Upper lobe of right lung (tissue), 1 donor: ENCODE results near the gene NINJ1. TPM values are rescaled to one million over a fixed set of nuclear protein-coding genes. Genes with fewer than 3 reads are reported as not detected.

ENCODE experiments used
- ATAC-seq: fragments of 200-7000 bp; cut with Tn5 transposase; one replicate; pipeline ENCODE4 v1.9.1; 2020; ENCODE audit warnings: mild to moderate bottlenecking, moderate library complexity
- DNase-seq: peaks from one replicate; pipeline ENCODE4 v3.0.0-alpha.2; 2020
- H3K27ac ChIP-seq: fragments of 200-600 bp; one replicate; pipeline ENCODE4 v1.8.0; 2022
- H3K27me3 ChIP-seq: fragments of 200-600 bp; one replicate; pipeline ENCODE4 v1.8.0; 2022; ENCODE audit warnings: mild to moderate bottlenecking
- H3K36me3 ChIP-seq: fragments of 200-600 bp; one replicate; pipeline ENCODE4 v1.8.0; 2022
- H3K4me1 ChIP-seq: fragments of 200-600 bp; one replicate; pipeline ENCODE4 v1.8.0; 2022
- H3K4me3 ChIP-seq: fragments of 200-600 bp; one replicate; pipeline ENCODE4 v1.8.0; 2022; ENCODE audit warnings: mild to moderate bottlenecking
- H3K9me3 ChIP-seq: fragments of 200-600 bp; one replicate; pipeline ENCODE4 v1.8.0; 2022
- CTCF ChIP-seq: fragments of 200-600 bp; IDR thresholded peaks from one replicate; pipeline ENCODE4 v1.8.0; 2022; ENCODE audit warnings: antibody characterized with exemption
- intact Hi-C: fragments of 100-400 bp; cut with DNase I; formaldehyde crosslinking; loops from one replicate; pipeline ENCODE4 v1.11.0; 2022
- total RNA-seq: library from RNA; stranded (reverse); fragmentation: NEBNext Ultra II Directional; extraction: Animal tissue kit (Norgen Biotek cat#: 25700); gene quantifications from one replicate; pipeline ENCODE4 v1.2.1, GENCODE V29; 2021
- donor health status: DM: no; HTN: yes; CAD: no; lungs with severe emphysema.

The NINJ1 gene
- total RNA-seq, 1 donor from 2014 or later, result 53.2 TPM

GRCh38 chr9:93093127-93093876, 40.7 kb downstream of the NINJ1 start:
- intact Hi-C loops, result no loop called here
- TF ChIP-seq CTCF, result no peak
- H3K36me3 ChIP-seq, result no peaks in the 10 kb centered on the region

GRCh38 chr9:93092251-93092991, 41.6 kb downstream of the NINJ1 start:
- H3K27me3 ChIP-seq, result no peaks in the 10 kb centered on the region

More at GRCh38 chr9:93093127-93093876, 40.7 kb downstream of the NINJ1 start:
- no peak for ATAC-seq
- peak overlapping the region; percentile 95 for H3K27ac ChIP-seq
- peaks cover 41% of the 10 kb centered on the region for H3K4me1 ChIP-seq
- no peak overlapping the region for H3K4me3 ChIP-seq
- peak; percentile 59 for DNase-seq
- no peaks in the 10 kb centered on the region for H3K9me3 ChIP-seq
- H3K27me3 ChIP-seq, result no peaks in the 10 kb centered on the region

GRCh38 chr9:93091453-93092081, 42.5 kb downstream of the NINJ1 start:
- Histone ChIP-seq H3K27ac (no peak overlapping the region), H3K27me3 (no peaks in the 10 kb centered on the region), H3K9me3 (no peaks in the 10 kb centered on the region), H3K36me3 (no peaks in the 10 kb centered on the region), H3K4me1 (peaks cover 25% of the 10 kb centered on the region), H3K4me3 (no peak overlapping the region)
- intact Hi-C loops, result no loop called here
- ATAC-seq (no peak), DNase-seq (peak; percentile 63)
- TF ChIP-seq CTCF, result no peak

More at GRCh38 chr9:93092251-93092991, 41.6 kb downstream of the NINJ1 start:
- Histone ChIP-seq H3K4me3 (no peak overlapping the region), H3K9me3 (no peaks in the 10 kb centered on the region), H3K27ac (peak overlapping the region; percentile 95), H3K36me3 (no peaks in the 10 kb centered on the region), H3K4me1 (peaks cover 32% of the 10 kb centered on the region)
- DNase-seq (peak; percentile 61), ATAC-seq (no peak)
- intact Hi-C loops, result no loop called here
- TF ChIP-seq CTCF, result no peak

- DNase-seq, result peak; percentile 13
- intact Hi-C loops, result no loop called here
These were observed 43.0 kb downstream of the NINJ1 start for GRCh38 chr9:93091056-93091452.

More at GRCh38 chr9:93091056-93091452, 43.0 kb downstream of the NINJ1 start:
- Histone ChIP-seq H3K9me3 (no peaks in the 10 kb centered on the region), H3K36me3 (no peaks in the 10 kb centered on the region), H3K4me3 (no peak overlapping the region), H3K27ac (no peak overlapping the region), H3K4me1 (peaks cover 25% of the 10 kb centered on the region), H3K27me3 (no peaks in the 10 kb centered on the region)
- ATAC-seq, result no peak
- TF ChIP-seq CTCF, result no peak
